GM23248 (cell line): ENCODE results near the gene CCDC171.

Experiments used
- EZH2 ChIP-seq: fragments of 200-600 bp; sonication (generic); IDR thresholded peaks from 2 replicates; pipeline ENCODE4 v1.6.1; 2018; ENCODE audit warnings: antibody characterized with exemption, mild to moderate bottlenecking; ENCODE audit not compliant: insufficient read depth, poor library complexity, severe bottlenecking
- EZH2phosphoT487 ChIP-seq: fragments of 200-600 bp; sonication (generic); IDR thresholded peaks from 2 replicates; pipeline ENCODE4 v1.6.1; 2018; ENCODE audit warnings: antibody characterized with exemption, moderate library complexity, mild to moderate bottlenecking, low read depth; ENCODE audit not compliant: insufficient read depth

- TF ChIP-seq EZH2 (no peak), EZH2phosphoT487 (no peak)
Observed at GRCh38 chr9:15849871-15850270, 297.0 kb downstream of the CCDC171 start.
